HepG2 (cell line): ENCODE measurements around the gene HDAC5. TPM values are rescaled to one million over a fixed set of nuclear protein-coding genes. Genes with fewer than 3 reads are reported as not detected.
A peak's percentile ranks its signal among the peaks of the same experiment; 100 is the strongest.

Source experiments
- BORCS8-MEF2B ChIP-seq: sonication (generic); formaldehyde crosslinking; IDR thresholded peaks from 2 replicates; pipeline ENCODE4 v1.8.0; 2022; ENCODE audit warnings: mild to moderate bottlenecking, missing genetic modification reagents
- CCDC6 ChIP-seq: sonication (generic); formaldehyde crosslinking; IDR thresholded peaks from 2 replicates; pipeline ENCODE4 v1.8.1; 2022; ENCODE audit warnings: mild to moderate bottlenecking, missing genetic modification reagents, moderate library complexity
- NR3C1 ChIP-seq: sonication (generic); formaldehyde crosslinking; IDR thresholded peaks from 2 replicates; pipeline ENCODE4 v1.4.0; 2020; ENCODE audit warnings: missing genetic modification reagents
- RARA ChIP-seq: IDR thresholded peaks from 2 replicates; pipeline ENCODE4 v1.6.1; 2016; ENCODE audit warnings: missing genetic modification reagents, missing compliant biosample characterization
- XBP1 ChIP-seq: sonication (generic); formaldehyde crosslinking; IDR thresholded peaks from 2 replicates; pipeline ENCODE4 v1.5.0; 2020; ENCODE audit warnings: missing genetic modification reagents
- ZNF143 ChIP-seq: sonication (generic); formaldehyde crosslinking; IDR thresholded peaks from 2 replicates; pipeline ENCODE4 v1.4.0; 2020; ENCODE audit warnings: missing genetic modification reagents
- ZNF282 ChIP-seq: fragments of 450-650 bp; IDR thresholded peaks from 2 replicates; pipeline ENCODE4 v1.6.1; 2018; ENCODE audit not compliant: partially characterized antibody
- ZNF788 ChIP-seq: sonication (generic); formaldehyde crosslinking; IDR thresholded peaks from 2 replicates; pipeline ENCODE4 v1.5.0; 2020; ENCODE audit warnings: mild to moderate bottlenecking, missing genetic modification reagents, borderline replicate concordance
- polyA plus RNA-seq, 8 experiments: library from polyadenylated mRNA; depleted of rRNA in 3 of 8; stranded (reverse) in 7 of 8; unstranded in 1 of 8; fragments of >200 nt; fragmentation: Illumina TruSeq in 4 of 8; extraction: Trizol in 4 of 8; gene quantifications; 2 replicates each; pipeline versions ENCODE4 v1.2.1 to v1.2.3, GENCODE V29; 2011 to 2016; ENCODE audit warnings: low read depth in 4 of 8, missing spikeins in 1 of 8, mixed read lengths in 1 of 8; ENCODE audit not compliant: insufficient read depth in 1 of 8
- total RNA-seq, 5 experiments: library from RNA; depleted of rRNA; stranded (reverse); fragments of >200 nt; fragmentation: Illumina TruSeq; extraction: Trizol; gene quantifications; 2 replicates each; pipeline ENCODE4 v1.2.3, GENCODE V29; 2016; ENCODE audit warnings: low read depth in 1 of 5
- TF ChIP-seq, protein P1 (sequence below): sonication (generic); formaldehyde crosslinking; IDR thresholded peaks from 2 replicates; pipeline ENCODE4 v1.4.0; 2020; ENCODE audit warnings: mild to moderate bottlenecking, missing genetic modification reagents
- TF ChIP-seq, protein P2 (sequence below): sonication (generic); formaldehyde crosslinking; IDR thresholded peaks from 2 replicates; pipeline ENCODE4 v1.5.0; 2020; ENCODE audit warnings: mild to moderate bottlenecking, missing genetic modification reagents, borderline replicate concordance
- TF ChIP-seq, protein P3 (sequence below): sonication (generic); formaldehyde crosslinking; IDR thresholded peaks from 2 replicates; pipeline ENCODE4 v1.8.0; 2022; ENCODE audit warnings: missing genetic modification reagents, mild to moderate bottlenecking, borderline replicate concordance
- TF ChIP-seq, protein P4 (sequence below): sonication (generic); formaldehyde crosslinking; IDR thresholded peaks from 2 replicates; pipeline ENCODE4 v1.5.0; 2020; ENCODE audit warnings: missing genetic modification reagents, mild to moderate bottlenecking, borderline replicate concordance
- TF ChIP-seq, protein P5 (sequence below): fragments of 450-650 bp; IDR thresholded peaks from 2 replicates; pipeline ENCODE4 v1.6.1; 2017; ENCODE audit warnings: mild to moderate bottlenecking
- TF ChIP-seq, protein P6 (sequence below): IDR thresholded peaks from 2 replicates; pipeline ENCODE4 v1.6.1; 2016

HDAC5 gene
- total and polyA plus RNA-seq, 2 of the 13 experiments (the other 11 are each of a cell fraction or from before 2014, with no cell fraction given) = 46.4 to 85.4 TPM

DNA sequence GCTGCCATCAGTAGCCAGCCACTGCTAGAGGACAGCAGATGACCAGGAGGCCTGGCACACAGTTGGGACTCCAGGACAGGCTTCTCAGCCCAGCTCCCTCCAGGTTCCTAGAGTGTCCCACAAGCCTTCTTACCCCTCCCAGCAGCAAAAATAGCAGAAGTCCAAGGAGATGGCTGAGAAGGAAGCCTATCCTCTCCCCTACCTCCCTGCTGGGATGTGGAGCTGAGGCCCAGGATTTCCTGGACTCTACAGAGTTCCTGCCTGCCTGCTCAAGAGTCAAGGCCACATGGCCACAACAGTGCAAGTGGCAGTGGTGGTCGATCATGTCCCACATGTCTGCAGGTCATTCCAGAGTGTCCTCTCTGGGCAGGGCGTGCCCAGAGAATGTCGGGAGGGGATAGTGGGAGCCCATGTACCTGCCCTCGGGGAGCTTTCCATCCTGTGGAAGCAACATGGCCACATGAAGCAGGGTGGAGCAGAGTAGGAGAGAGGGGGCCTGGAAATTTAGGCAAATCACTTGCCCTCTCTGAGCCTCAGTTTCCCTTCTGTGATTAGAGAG lies 10.6 kb upstream of the HDAC5 start (continued):
- TF ChIP-seq, protein P1, sequence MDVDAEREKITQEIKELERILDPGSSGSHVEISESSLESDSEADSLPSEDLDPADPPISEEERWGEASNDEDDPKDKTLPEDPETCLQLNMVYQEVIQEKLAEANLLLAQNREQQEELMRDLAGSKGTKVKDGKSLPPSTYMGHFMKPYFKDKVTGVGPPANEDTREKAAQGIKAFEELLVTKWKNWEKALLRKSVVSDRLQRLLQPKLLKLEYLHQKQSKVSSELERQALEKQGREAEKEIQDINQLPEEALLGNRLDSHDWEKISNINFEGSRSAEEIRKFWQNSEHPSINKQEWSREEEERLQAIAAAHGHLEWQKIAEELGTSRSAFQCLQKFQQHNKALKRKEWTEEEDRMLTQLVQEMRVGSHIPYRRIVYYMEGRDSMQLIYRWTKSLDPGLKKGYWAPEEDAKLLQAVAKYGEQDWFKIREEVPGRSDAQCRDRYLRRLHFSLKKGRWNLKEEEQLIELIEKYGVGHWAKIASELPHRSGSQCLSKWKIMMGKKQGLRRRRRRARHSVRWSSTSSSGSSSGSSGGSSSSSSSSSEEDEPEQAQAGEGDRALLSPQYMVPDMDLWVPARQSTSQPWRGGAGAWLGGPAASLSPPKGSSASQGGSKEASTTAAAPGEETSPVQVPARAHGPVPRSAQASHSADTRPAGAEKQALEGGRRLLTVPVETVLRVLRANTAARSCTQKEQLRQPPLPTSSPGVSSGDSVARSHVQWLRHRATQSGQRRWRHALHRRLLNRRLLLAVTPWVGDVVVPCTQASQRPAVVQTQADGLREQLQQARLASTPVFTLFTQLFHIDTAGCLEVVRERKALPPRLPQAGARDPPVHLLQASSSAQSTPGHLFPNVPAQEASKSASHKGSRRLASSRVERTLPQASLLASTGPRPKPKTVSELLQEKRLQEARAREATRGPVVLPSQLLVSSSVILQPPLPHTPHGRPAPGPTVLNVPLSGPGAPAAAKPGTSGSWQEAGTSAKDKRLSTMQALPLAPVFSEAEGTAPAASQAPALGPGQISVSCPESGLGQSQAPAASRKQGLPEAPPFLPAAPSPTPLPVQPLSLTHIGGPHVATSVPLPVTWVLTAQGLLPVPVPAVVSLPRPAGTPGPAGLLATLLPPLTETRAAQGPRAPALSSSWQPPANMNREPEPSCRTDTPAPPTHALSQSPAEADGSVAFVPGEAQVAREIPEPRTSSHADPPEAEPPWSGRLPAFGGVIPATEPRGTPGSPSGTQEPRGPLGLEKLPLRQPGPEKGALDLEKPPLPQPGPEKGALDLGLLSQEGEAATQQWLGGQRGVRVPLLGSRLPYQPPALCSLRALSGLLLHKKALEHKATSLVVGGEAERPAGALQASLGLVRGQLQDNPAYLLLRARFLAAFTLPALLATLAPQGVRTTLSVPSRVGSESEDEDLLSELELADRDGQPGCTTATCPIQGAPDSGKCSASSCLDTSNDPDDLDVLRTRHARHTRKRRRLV (CRISPR knock-in tag) = no peak
- TF ChIP-seq CCDC6 (CRISPR knock-in tag) = 0 out of 2 replicates have a peak, but pooled peaks have one; percentile 17
- TF ChIP-seq, protein P2, sequence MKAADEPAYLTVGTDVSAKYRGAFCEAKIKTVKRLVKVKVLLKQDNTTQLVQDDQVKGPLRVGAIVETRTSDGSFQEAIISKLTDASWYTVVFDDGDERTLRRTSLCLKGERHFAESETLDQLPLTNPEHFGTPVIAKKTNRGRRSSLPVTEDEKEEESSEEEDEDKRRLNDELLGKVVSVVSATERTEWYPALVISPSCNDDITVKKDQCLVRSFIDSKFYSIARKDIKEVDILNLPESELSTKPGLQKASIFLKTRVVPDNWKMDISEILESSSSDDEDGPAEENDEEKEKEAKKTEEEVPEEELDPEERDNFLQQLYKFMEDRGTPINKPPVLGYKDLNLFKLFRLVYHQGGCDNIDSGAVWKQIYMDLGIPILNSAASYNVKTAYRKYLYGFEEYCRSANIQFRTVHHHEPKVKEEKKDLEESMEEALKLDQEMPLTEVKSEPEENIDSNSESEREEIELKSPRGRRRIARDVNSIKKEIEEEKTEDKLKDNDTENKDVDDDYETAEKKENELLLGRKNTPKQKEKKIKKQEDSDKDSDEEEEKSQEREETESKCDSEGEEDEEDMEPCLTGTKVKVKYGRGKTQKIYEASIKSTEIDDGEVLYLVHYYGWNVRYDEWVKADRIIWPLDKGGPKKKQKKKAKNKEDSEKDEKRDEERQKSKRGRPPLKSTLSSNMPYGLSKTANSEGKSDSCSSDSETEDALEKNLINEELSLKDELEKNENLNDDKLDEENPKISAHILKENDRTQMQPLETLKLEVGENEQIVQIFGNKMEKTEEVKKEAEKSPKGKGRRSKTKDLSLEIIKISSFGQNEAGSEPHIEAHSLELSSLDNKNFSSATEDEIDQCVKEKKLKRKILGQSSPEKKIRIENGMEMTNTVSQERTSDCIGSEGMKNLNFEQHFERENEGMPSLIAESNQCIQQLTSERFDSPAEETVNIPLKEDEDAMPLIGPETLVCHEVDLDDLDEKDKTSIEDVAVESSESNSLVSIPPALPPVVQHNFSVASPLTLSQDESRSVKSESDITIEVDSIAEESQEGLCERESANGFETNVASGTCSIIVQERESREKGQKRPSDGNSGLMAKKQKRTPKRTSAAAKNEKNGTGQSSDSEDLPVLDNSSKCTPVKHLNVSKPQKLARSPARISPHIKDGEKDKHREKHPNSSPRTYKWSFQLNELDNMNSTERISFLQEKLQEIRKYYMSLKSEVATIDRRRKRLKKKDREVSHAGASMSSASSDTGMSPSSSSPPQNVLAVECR = peak; percentile 59; the same call in 1 of the 2 replicates
- TF ChIP-seq BORCS8-MEF2B (CRISPR knock-in tag) = peak; percentile 89
- TF ChIP-seq RARA (CRISPR knock-in tag) = peak; percentile 92
- TF ChIP-seq, protein P3, sequence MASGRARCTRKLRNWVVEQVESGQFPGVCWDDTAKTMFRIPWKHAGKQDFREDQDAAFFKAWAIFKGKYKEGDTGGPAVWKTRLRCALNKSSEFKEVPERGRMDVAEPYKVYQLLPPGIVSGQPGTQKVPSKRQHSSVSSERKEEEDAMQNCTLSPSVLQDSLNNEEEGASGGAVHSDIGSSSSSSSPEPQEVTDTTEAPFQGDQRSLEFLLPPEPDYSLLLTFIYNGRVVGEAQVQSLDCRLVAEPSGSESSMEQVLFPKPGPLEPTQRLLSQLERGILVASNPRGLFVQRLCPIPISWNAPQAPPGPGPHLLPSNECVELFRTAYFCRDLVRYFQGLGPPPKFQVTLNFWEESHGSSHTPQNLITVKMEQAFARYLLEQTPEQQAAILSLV (CRISPR knock-in tag) = peak; percentile 53; the same call in 1 of the 2 replicates
- TF ChIP-seq XBP1 (CRISPR knock-in tag) = no peak
- peak; percentile 55; the same call in 1 of the 2 replicates for TF ChIP-seq ZNF788 (CRISPR knock-in tag)
- no peak for TF ChIP-seq ZNF282
- TF ChIP-seq, protein P4, sequence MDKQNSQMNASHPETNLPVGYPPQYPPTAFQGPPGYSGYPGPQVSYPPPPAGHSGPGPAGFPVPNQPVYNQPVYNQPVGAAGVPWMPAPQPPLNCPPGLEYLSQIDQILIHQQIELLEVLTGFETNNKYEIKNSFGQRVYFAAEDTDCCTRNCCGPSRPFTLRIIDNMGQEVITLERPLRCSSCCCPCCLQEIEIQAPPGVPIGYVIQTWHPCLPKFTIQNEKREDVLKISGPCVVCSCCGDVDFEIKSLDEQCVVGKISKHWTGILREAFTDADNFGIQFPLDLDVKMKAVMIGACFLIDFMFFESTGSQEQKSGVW (CRISPR knock-in tag) = no peak
- TF ChIP-seq NR3C1 (CRISPR knock-in tag) = no peak
- TF ChIP-seq, protein P5, sequence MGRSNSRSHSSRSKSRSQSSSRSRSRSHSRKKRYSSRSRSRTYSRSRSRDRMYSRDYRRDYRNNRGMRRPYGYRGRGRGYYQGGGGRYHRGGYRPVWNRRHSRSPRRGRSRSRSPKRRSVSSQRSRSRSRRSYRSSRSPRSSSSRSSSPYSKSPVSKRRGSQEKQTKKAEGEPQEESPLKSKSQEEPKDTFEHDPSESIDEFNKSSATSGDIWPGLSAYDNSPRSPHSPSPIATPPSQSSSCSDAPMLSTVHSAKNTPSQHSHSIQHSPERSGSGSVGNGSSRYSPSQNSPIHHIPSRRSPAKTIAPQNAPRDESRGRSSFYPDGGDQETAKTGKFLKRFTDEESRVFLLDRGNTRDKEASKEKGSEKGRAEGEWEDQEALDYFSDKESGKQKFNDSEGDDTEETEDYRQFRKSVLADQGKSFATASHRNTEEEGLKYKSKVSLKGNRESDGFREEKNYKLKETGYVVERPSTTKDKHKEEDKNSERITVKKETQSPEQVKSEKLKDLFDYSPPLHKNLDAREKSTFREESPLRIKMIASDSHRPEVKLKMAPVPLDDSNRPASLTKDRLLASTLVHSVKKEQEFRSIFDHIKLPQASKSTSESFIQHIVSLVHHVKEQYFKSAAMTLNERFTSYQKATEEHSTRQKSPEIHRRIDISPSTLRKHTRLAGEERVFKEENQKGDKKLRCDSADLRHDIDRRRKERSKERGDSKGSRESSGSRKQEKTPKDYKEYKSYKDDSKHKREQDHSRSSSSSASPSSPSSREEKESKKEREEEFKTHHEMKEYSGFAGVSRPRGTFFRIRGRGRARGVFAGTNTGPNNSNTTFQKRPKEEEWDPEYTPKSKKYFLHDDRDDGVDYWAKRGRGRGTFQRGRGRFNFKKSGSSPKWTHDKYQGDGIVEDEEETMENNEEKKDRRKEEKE = no peak
- TF ChIP-seq, protein P6, sequence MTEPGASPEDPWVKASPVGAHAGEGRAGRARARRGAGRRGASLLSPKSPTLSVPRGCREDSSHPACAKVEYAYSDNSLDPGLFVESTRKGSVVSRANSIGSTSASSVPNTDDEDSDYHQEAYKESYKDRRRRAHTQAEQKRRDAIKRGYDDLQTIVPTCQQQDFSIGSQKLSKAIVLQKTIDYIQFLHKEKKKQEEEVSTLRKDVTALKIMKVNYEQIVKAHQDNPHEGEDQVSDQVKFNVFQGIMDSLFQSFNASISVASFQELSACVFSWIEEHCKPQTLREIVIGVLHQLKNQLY (CRISPR knock-in tag) = peak; percentile 83
- peak; percentile 56 for TF ChIP-seq ZNF143
